ENCODE results near the gene DCC.

Gene DCC

DNA sequence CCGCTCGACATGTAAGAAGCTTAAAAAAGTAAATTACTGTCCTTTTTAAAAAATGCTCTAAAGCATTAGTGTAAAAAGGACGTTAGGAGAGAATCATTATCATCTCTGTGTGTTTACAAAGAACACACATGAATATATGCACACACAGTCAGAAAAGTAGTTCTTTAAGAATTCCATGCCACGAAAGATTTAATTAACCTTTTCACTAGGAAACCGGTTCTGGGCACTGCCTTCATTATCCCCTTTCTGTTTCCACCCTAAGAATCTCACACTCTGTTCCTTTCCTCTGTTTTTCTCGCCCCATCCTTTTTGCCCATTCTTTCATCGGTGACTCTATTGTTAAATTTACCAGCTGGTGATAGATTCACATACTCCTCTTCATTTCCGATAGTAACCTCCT lies 338.6 kb downstream of the DCC start:
- H3K4me3 ChIP-seq (replicated peaks; ENCODE audit: low read depth, low read length) = no peak overlapping the region
- H3K27me3 ChIP-seq (replicated peaks; ENCODE audit: control insufficient read depth, insufficient read depth, low read length) = no peaks in the 10 kb centered on the region
- no peak for DNase-seq (ENCODE audit: extremely low read depth, insufficient read length)
- TF ChIP-seq, protein P1, sequence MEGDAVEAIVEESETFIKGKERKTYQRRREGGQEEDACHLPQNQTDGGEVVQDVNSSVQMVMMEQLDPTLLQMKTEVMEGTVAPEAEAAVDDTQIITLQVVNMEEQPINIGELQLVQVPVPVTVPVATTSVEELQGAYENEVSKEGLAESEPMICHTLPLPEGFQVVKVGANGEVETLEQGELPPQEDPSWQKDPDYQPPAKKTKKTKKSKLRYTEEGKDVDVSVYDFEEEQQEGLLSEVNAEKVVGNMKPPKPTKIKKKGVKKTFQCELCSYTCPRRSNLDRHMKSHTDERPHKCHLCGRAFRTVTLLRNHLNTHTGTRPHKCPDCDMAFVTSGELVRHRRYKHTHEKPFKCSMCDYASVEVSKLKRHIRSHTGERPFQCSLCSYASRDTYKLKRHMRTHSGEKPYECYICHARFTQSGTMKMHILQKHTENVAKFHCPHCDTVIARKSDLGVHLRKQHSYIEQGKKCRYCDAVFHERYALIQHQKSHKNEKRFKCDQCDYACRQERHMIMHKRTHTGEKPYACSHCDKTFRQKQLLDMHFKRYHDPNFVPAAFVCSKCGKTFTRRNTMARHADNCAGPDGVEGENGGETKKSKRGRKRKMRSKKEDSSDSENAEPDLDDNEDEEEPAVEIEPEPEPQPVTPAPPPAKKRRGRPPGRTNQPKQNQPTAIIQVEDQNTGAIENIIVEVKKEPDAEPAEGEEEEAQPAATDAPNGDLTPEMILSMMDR (IDR thresholded peaks at IDR 0.05; ENCODE audit: insufficient read depth, low read length, poor library complexity, severe bottlenecking) = no peak
- no peaks in the 10 kb centered on the region for H3K36me3 ChIP-seq (ENCODE audit: control insufficient read depth, insufficient read depth, low read length)

- no peak for DNase-seq (ENCODE audit: extremely low read depth, insufficient read length)
- H3K27me3 ChIP-seq (replicated peaks; ENCODE audit: control insufficient read depth, insufficient read depth, low read length) = no peaks in the 10 kb centered on the region
These were observed 339.4 kb downstream of the DCC start for GRCh38 chr18:52679354-52679753.

DNA sequence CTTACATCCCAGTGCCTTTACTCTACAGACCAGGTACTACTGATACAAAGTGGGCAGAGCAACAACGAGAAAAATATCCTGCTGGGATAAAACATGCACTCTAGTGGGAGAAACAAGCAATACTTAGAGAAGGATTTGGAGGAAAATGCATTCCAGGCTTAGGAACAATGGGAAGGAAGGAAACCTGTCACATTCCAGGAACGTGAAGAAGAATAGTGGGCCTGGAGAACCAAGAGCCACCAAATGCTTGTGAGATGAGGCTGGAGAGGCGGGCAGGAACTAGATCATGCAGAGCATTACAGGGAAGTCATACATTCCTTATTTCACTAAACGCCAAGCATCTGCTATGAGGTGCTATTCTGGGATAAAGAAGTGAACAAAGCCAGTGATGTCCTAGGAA lies 342.3 kb downstream of the DCC start:
- no peak overlapping the region for H3K4me3 ChIP-seq (replicated peaks; ENCODE audit: low read depth, low read length)
- TF ChIP-seq, protein P1 (IDR thresholded peaks at IDR 0.05; ENCODE audit: insufficient read depth, low read length, poor library complexity, severe bottlenecking) = no peak
- no peaks in the 10 kb centered on the region for H3K36me3 ChIP-seq (ENCODE audit: control insufficient read depth, insufficient read depth, low read length)
- no peaks in the 10 kb centered on the region for H3K27me3 ChIP-seq (replicated peaks; ENCODE audit: control insufficient read depth, insufficient read depth, low read length)
- DNase-seq (ENCODE audit: extremely low read depth, insufficient read length) = no peak

More at GRCh38 chr18:52679354-52679753, 339.4 kb downstream of the DCC start:
- no peaks in the 10 kb centered on the region for H3K36me3 ChIP-seq (ENCODE audit: control insufficient read depth, insufficient read depth, low read length)
- TF ChIP-seq, protein P1 (IDR thresholded peaks at IDR 0.05; ENCODE audit: insufficient read depth, low read length, poor library complexity, severe bottlenecking) = no peak
- H3K4me3 ChIP-seq (replicated peaks; ENCODE audit: low read depth, low read length) = no peak overlapping the region

DNA sequence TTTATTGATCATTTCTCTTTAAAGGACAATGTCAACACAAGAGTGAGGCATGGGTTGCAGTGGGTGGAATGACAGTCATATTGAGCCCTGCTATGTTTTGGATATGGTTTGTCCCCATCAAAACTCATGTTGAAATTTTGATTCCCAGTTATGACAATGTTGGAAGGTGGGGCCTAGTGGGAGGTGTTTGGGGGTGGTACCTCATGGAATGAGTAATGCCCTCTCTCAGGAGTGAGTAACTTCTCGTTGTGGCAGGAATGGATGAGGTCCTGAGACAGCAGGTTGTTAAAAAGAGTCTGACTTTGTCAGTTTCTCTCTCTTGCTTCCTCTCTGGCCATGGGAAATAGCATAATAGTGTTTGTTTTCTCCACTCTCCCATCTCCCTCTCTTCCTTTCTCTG lies 345.3 kb downstream of the DCC start:
- TF ChIP-seq, protein P1 (IDR thresholded peaks at IDR 0.05; ENCODE audit: insufficient read depth, low read length, poor library complexity, severe bottlenecking) = no peak
- no peak overlapping the region for H3K4me3 ChIP-seq (replicated peaks; ENCODE audit: low read depth, low read length)
- H3K27me3 ChIP-seq (replicated peaks; ENCODE audit: control insufficient read depth, insufficient read depth, low read length) = no peaks in the 10 kb centered on the region
- no peak for DNase-seq (ENCODE audit: extremely low read depth, insufficient read length)
- H3K36me3 ChIP-seq (ENCODE audit: control insufficient read depth, insufficient read depth, low read length) = no peaks in the 10 kb centered on the region

GRCh38 chr18:52691841-52692240 lies 351.8 kb downstream of the DCC start:
- DNase-seq (ENCODE audit: extremely low read depth, insufficient read length) = no peak
- H3K27me3 ChIP-seq (replicated peaks; ENCODE audit: control insufficient read depth, insufficient read depth, low read length) = no peaks in the 10 kb centered on the region
- TF ChIP-seq, protein P1 (IDR thresholded peaks at IDR 0.05; ENCODE audit: insufficient read depth, low read length, poor library complexity, severe bottlenecking) = no peak
- no peaks in the 10 kb centered on the region for H3K36me3 ChIP-seq (ENCODE audit: control insufficient read depth, insufficient read depth, low read length)
- no peak overlapping the region for H3K4me3 ChIP-seq (replicated peaks; ENCODE audit: low read depth, low read length)

DNA sequence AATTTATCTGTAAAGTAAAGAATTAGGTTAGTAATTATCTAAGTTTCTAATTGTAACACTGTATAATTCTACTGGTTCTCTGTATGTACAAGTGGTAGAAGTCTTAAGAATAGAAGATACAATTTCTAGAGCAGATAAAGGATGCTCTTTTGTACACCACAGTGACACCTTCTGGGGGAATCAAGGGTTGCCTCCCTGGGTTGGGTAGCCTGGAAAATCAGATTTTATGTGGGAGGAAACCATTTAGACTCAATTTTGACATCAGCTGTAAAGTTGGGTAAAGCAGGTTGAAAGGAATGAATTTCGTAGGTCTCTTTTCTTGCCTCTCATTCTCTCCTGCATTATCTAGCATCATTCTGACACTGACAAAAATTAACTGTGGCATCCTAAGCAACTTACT lies 354.8 kb downstream of the DCC start:
- Histone ChIP-seq H3K27me3 (replicated peaks; ENCODE audit: control insufficient read depth, insufficient read depth, low read length) (no peaks in the 10 kb centered on the region), H3K4me3 (replicated peaks; ENCODE audit: low read depth, low read length) (no peak overlapping the region), H3K36me3 (ENCODE audit: control insufficient read depth, insufficient read depth, low read length) (no peaks in the 10 kb centered on the region)
- DNase-seq (ENCODE audit: extremely low read depth, insufficient read length) = no peak
- TF ChIP-seq, protein P1 (IDR thresholded peaks at IDR 0.05; ENCODE audit: insufficient read depth, low read length, poor library complexity, severe bottlenecking) = peak; percentile 40

Measured in GM06990 (cell line).